HG03432 (cell line): Measurements from ENCODE around the gene HDAC11.
"Not testable (repeated sequence)": the region's sequence is repeated elsewhere in the genome, so short reads cannot be mapped to it uniquely, and the experiment has no call there.

Experiments used
- ATAC-seq: cut with Tn5 transposase; IDR thresholded peaks from one replicate; pipeline ENCODE4 v1.9.1; 2021; ENCODE audit warnings: mild to moderate bottlenecking, moderate library complexity; ENCODE audit not compliant: unreplicated experiment

Gene HDAC11

GRCh38 chr3:13466781-13467180 is 13.3 kb upstream of the HDAC11 start:
- ATAC-seq, result no peak

- ATAC-seq, result no peak
Observed at GRCh38 chr3:13470894-13471574, 9.1 kb upstream of the HDAC11 start.

DNA sequence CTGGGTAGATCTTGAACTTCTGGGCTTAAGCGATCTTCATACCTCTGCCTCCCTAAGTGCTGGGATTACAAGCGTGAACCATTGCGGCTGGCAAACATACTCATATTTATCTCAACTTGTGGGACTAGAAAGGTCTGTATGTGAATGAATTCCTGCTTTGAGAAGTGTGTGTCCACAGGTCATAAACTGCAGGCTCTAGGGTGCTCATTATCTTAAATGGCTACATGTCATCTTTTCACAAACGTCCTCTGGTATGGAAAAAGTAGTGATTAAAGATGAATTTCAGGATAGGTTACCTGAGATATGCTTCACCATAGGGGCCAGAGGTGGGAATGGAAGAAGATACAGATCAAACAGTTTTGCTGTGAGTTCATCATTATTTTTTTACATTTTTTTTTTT is 7.8 kb upstream of the HDAC11 start:
- ATAC-seq, result no peak

GRCh38 chr3:13473020-13473419 is 7.1 kb upstream of the HDAC11 start:
- no peak for ATAC-seq

- no peak for ATAC-seq
Observed at GRCh38 chr3:13474021-13474420, 6.1 kb upstream of the HDAC11 start.

DNA sequence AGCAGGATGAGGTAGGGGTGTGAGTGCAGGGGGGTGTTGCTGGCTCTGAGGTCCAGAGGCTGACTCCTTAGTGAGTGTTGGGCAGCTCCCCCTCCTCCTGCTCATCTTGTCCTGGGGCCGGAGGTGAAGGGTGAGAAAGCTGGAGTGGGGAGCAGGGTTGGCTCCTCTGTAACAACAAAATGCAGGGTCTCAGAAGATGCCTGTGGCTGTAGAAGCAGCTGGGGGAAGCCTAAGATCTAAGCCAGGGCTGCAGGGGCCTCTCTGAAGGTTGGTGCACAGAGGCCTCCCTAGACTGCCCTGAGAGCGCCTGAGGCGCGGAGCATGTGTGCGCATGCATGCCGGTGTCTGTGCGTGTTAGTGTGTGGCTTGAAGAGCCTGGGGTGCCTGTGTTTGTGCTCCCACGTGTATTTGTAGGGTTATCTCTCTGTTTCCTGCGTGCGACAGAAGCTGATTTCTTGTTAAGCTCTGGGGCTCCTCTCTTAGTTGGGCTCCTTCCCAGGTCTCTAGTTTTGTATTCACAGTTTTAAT is 5.3 kb upstream of the HDAC11 start:
- ATAC-seq, result no peak

DNA sequence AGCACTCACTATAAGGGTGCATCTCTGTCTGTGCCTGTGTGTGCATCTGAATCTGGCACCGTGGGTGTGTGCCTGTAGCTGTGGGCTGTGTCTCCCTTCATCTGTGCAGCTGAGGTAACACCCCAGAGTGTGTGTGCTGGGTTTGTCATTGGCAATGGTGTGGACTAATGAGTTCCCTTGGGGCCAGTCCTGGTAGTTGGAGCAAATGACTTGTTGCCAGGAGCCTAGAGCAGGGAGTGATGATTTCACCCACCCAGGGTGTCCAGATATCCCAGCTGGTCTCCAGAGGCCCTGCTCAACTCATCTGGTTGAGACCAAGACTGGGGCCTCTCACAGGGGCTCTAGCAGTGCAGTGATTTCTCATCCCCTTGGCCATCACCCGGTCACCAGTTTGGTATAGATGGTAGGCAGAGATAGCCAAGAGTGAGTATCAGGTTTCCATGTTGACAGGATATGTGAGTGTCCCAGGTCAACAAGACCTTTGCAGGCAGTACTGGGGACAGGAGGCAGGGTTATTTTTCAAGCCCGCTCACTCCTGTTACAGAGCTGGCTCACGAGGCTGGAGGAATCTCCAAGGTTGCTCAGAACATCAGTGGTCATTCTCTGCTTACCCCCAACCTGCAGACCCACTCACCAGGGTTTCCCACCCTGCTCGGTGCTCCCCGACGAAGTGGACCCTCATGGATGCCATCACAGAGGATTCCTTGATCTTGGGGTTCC is 4.1 kb upstream of the HDAC11 start:
- ATAC-seq, result no peak

GRCh38 chr3:13477943-13478342 is 2.2 kb upstream of the HDAC11 start:
- ATAC-seq, result no peak

DNA sequence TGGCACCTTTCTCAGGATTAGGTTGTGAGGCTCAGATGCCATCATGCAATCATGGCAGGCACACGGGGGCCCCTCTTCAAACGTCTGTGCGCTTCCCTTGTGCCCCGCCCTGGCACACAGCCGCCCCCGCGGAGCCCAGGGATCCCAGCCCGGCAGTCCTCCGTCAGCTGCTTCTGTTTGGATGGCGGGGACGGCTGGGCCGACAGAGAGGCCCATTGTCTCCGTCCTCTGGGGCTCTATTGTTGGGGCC is 849 bp upstream of the HDAC11 start:
- peak; percentile 4 for ATAC-seq

DNA sequence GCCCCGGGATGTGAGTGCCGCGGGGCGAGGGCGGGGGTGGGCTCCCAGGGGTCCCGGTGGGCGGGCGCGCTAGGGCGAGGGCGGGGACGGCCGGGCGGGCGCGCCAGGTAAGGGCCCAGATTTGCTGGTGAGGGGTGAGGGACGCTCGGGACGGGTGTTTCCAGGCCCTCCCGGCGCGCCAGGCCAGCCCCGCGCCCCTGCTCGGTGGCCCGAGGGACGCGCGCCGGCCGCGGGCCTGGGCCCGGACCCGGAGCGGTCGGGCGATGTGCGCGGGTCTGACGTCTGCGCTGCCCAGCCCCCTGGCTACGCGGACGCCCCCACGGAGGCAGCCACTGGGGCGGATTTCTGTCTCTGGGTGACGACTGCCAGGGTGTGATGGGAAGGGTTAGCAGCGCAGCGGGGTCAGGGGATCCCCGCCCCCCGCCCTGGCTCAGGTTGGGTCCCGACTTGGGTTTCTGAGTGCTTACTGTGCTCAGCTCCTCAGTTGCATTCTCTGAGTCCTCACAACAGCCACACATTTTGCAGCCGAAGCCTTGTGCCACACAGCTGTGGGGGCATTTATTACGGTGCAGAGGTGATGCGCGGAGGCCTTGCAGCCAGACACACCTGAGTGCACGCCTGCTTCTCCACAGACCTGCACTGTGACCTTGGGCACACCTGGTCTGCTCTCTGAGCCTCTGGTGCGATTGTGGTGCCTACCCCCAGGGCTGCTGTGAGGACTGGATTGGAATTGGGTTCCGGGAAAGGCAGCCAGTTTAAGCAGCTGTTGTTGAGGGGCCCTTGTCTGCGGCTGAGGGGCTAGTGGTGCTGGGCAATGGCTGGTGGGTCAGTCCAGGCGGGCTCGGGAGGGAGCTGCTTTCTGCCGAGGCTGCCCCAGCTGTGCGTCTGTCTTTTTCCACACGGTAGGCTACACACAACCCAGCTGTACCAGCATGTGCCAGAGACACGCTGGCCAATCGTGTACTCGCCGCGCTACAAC is 523 bp downstream of the HDAC11 start:
- no peak for ATAC-seq

- no peak for ATAC-seq
Observed at GRCh38 chr3:13482106-13482690, 2.1 kb downstream of the HDAC11 start.

DNA sequence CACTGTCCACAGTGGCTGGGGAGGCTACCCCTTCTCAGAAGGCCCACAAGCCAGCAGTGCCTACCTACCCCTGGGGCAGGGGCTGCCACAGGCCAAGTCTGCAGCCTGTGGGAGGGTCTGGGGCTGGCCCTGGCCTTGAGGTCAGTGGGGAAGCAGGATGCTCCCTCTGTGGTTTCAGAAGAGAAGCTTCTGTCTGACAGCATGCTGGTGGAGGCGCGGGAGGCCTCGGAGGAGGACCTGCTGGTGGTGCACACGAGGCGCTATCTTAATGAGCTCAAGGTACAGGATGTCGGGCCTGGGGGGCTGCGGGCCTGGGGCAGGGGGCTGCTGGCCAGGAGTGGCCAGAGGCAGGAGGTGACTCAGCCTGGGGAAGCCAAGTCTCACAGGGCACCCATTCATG is 3.2 kb downstream of the HDAC11 start:
- no peak for ATAC-seq

GRCh38 chr3:13483988-13484695 is 4.0 kb downstream of the HDAC11 start:
- no peak for ATAC-seq

- no peak for ATAC-seq
Observed at GRCh38 chr3:13484851-13485590, 4.9 kb downstream of the HDAC11 start.

DNA sequence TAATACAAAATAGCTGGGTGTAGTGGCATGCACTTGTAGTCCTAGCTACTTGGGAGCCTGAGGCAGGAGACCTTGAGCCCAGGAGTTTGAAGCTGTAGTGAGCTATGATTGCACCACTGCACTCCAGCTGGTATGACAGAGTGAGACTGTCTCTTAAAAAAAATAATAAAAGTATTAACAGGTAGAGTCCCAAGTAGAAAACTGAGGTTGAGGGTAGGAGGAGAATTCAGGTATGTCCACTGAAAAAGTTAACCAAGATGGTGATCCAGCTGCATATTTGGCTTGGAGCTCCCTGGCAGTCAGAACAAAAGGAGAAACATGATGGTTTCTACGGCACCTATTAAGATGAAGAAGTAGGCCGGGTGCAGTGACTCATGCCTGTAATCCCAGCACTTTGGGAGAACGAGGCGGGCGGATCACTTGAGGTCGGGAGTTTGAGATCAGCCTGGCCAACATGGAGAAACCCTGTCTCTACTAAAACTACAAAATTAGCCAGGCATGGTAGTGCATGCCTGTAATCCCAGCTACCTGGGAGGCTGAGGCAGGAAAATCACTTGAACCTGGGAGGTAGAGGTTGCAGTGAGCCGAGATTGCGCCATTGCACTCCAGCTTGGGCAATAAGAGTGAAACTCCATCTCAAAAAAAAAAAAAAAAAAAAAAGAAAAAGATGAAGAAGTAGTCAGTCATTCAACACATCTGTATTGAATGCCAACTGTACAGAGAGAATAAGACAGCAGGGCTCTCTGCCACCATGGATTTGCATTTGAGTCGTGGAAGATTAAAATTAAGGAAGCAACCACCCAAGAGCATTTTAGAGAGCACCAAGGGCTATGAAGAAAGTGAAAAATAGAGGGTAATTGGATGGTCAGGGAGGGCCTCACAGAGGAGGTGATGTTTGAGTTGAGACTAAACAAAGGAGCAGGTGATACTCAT is 5.8 kb downstream of the HDAC11 start:
- ATAC-seq, result not testable (repeated sequence)

DNA sequence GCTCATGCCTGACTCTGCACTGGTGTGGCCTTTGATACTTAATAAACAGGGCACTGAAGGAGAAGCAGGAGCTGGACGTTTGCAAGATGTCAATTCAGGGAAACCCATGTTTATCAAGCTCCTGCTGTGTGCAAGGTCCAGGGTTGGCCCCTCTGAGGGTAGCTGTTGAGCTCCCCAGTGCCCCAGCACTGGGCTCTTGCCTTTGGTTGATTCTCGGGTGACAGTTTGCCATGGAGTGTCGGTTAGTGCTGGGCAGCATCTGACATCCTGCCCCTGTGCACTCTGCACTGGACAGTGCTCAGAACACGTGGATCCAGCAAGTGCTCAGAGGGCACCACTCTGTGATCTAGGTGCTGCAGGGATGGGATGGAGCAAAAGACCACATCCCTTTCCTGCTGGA is 7.3 kb downstream of the HDAC11 start:
- ATAC-seq, result no peak

GRCh38 chr3:13491206-13491974 is 11.3 kb downstream of the HDAC11 start:
- no peak for ATAC-seq

- no peak for ATAC-seq
Observed at GRCh38 chr3:13492048-13492447, 11.9 kb downstream of the HDAC11 start.
